ENCODE data around the gene CCSER1.
A peak's percentile ranks its signal among the peaks of the same experiment; 100 is the strongest.
"Not testable (repeated sequence)": the region's sequence is repeated elsewhere in the genome, so short reads cannot be mapped to it uniquely, and the experiment has no call there.

CCSER1 gene

DNA sequence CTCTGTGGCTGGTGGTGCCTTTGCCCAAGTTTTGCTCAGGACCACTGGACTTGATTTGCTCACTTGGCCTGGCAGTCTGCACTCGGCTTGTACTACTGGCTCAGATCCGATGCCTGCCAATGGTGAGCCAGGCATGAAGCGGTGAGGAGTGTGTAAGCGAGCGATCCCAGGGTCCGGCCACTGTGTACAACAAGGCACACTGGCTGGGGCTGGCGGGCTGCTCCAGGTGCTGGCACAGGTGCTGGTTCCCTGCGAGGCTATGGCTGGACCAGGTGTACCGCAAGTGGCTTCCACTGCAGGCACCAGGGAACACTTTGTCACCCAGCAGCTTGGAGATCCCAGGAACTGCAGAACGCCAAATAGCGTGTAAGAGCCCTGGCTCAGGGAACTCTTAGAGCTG is 329.7 kb downstream of the CCSER1 start:
- H3K27ac ChIP-seq: no peak overlapping the region
- TF ChIP-seq, protein P1, sequence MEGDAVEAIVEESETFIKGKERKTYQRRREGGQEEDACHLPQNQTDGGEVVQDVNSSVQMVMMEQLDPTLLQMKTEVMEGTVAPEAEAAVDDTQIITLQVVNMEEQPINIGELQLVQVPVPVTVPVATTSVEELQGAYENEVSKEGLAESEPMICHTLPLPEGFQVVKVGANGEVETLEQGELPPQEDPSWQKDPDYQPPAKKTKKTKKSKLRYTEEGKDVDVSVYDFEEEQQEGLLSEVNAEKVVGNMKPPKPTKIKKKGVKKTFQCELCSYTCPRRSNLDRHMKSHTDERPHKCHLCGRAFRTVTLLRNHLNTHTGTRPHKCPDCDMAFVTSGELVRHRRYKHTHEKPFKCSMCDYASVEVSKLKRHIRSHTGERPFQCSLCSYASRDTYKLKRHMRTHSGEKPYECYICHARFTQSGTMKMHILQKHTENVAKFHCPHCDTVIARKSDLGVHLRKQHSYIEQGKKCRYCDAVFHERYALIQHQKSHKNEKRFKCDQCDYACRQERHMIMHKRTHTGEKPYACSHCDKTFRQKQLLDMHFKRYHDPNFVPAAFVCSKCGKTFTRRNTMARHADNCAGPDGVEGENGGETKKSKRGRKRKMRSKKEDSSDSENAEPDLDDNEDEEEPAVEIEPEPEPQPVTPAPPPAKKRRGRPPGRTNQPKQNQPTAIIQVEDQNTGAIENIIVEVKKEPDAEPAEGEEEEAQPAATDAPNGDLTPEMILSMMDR (conservative IDR thresholded peaks at IDR 0.05): no peak

DNA sequence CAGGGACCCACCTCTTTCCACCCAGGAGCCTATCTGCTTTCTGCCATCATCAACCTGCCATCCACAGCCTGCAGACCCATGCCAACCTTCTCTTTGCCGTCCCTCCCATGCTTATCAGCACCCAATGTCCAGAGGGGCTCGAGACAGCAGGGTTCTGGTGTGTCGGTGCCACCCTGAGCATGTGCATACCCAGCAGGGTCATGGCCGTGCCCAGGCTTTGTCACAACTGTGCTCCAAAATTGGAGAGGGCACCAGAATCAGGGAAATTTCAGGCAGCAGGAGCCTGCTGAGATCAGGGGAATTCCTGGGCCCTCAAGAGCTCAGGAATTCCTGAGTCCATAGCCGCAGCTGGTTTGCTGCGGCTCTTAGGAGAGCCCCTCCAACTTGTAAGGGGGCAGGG is 330.6 kb downstream of the CCSER1 start:
- TF ChIP-seq, protein P1 (conservative IDR thresholded peaks at IDR 0.05): no peak
- H3K27ac ChIP-seq: no peak overlapping the region

DNA sequence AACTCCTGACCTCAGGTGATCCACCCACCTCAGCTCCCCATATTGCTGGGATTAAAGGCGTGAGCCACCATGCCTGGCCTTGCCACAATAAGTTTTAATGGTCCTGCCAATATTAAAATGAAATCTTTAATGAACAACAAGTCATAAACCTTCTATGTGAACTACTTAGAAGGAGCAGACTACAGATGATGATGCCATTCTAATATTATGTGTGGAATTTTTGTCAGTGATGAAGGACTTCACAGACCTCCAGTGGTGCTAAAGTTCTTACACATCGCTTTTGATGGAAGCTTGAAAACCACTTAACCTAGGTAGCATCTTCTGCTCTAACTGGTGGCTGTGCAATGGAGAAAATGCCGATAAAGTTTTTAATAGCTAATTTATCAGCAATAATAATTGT is 331.4 kb downstream of the CCSER1 start:
- TF ChIP-seq, protein P1 (conservative IDR thresholded peaks at IDR 0.05): no peak
- no peak overlapping the region for H3K27ac ChIP-seq

DNA sequence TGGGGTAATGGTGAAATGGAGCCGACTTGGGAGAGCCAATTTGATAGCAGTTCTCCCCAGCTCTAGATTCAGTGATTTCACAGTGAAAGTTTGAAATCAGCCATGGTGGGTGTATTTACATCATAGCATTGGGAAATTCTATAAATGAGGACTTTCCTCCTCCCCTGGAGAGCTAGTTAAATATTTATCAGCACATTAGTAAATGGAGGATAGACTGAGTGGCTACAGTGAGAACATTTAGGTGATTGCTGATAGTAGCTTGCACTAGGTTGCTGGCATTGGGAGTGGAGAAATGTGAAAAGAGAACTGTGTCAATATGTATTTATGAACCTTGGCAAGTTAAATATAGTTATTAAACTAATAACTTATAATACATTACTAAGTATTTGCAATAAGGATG is 347.3 kb downstream of the CCSER1 start:
- TF ChIP-seq, protein P1 (conservative IDR thresholded peaks at IDR 0.05): no peak
- peak overlapping the region; percentile 76 for H3K27ac ChIP-seq

DNA sequence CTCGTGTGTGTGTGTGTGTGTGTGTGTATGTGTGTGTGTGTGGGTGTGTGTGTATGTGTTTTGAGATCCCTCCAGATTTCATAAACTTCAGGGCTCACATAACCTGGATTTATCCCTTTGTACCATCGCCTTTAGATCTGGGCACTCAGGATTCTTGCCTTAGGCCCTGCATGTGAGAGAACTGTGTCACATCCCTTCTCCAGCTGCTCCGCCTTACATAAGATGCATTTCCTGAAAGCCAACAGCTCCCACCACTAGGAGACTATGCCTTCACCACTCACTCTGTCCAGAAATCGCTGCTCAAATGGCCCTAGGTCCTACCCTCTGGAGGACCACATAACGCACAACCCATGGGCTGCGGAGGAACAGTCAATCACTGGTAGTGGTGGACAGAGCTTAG is 348.8 kb downstream of the CCSER1 start:
- TF ChIP-seq, protein P1 (conservative IDR thresholded peaks at IDR 0.05): no peak
- H3K27ac ChIP-seq: peak overlapping the region; percentile 76; the same call in 1 of the 2 replicates

DNA sequence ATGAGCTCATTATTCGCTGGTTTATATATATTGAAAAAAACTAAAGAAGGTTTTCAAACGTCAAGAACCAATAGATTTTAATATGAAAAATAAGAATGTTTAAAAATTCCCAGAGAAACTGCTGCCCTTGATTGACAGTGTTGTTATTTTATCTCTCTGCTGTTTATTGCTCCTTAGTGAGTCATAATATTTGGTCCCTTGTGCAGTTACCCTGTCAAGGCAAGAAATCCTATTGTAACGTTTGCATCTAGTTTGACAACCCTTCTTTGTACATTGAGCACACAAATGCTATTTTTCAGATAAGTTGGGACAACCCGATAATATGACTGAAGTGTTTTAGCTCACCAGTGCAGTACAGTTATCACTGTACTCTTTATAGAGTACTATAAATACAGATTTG is 349.4 kb downstream of the CCSER1 start:
- peak overlapping the region; percentile 76 for H3K27ac ChIP-seq
- TF ChIP-seq, protein P1 (conservative IDR thresholded peaks at IDR 0.05): no peak

DNA sequence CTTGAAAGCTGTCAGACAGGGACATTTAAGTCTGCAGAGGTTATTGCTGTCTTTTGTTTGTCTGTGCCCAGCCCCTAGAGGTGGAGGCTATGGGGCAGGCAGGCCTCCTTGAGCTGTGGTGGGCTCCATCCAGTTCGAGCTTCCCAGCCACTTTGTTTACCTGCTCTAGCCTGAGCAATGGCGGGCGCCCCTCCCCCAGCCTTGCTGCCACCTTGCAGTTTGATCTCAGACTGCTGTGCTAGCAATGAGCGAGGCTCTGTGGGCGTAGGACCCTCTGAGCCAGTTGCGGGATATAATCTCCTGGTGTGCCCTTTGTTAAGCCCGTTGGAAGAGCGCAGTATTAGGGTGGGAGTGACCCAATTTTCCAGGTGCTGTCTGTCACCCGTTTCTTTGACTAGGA is 357.7 kb downstream of the CCSER1 start:
- H3K27ac ChIP-seq: not testable (repeated sequence)

DNA sequence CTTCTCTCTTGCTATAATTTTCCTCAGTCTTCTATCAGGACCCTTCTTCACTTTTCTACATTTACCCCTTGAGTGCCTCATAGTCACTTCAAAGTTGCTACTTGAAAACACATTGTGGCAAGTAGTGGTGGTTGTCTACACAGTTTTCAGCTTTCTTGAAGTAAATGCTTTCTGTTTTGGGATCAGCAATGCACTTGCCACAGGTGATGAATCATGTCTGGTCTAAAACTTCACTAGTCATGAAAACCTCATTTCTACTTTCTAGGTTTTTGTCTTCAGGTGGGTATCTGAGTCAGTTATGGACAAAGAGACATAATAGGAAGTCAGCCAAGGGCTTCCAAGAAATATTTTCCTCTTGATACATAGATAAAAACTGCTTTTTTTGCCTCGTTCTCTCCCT is 359.2 kb downstream of the CCSER1 start:
- no peak overlapping the region for H3K27ac ChIP-seq
- TF ChIP-seq, protein P1 (conservative IDR thresholded peaks at IDR 0.05): no peak
